Occipital lobe (tissue), 2 donors: Measurements from ENCODE around the gene THTPA. TPM values are rescaled to one million over a fixed set of nuclear protein-coding genes. Genes with fewer than 3 reads are reported as not detected.

Experiments
- DNase-seq: peaks from one replicate; lab custom pipeline; 2025; lab: John Stamatoyannopoulos, UW
- total RNA-seq: library from RNA; depleted of rRNA; stranded (reverse); fragments of >200 nt; gene quantifications from one replicate; pipeline ENCODE4 v1.2.3, GENCODE V29; 2014

The THTPA gene
- total RNA-seq, 1 donor from 2014 or later = 6.9 TPM

GRCh38 chr14:23533652-23534435 lies 22.2 kb upstream of the THTPA start:
- no peak for DNase-seq

DNA sequence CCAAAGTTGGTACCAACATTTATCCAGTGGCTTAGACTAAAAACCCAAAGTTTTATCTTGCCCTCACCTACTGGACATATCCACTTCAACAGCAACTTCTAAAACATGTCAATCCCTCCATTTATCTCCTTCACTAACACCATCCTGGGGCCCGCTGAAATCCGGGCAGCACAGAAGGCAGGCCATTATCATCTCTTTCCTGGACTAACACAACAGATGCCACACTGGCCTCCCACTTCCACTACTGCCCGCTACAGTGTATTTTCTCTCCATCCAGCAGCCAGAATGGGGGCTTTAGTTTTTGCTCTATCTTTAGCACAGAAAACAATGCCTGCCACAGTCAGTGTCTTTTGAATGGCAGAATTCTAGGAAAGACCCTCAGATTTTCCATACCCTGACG lies 20.1 kb upstream of the THTPA start:
- no peak for DNase-seq

GRCh38 chr14:23536494-23536893 lies 19.6 kb upstream of the THTPA start:
- DNase-seq = no peak

GRCh38 chr14:23536906-23537305 lies 19.2 kb upstream of the THTPA start:
- DNase-seq = peak; percentile 11

- DNase-seq = no peak
Observed at GRCh38 chr14:23537351-23538049, 18.6 kb upstream of the THTPA start.

GRCh38 chr14:23538050-23538718 lies 17.9 kb upstream of the THTPA start:
- no peak for DNase-seq

DNA sequence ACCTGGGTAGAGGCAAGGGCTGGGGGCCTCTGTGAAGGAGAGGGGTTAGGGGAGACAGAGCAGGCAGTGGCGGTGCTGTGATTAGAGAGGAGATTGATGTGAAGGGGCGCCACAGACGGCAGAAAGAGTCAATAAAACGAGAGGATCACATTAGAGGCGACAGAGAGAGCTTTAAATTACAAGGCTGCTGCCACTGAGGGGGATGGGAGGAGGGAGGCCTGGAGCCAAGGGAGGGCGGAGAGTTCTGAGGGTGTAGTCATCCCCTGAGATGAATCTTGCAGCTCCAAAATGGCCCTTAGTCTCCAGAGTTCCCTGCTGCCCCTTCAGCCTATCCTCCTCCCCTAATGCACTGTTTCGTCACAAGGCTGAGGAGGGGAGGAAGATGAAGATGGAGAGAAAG lies 17.3 kb upstream of the THTPA start:
- peak; percentile 48 for DNase-seq

- no peak for DNase-seq
Observed at GRCh38 chr14:23539248-23540140, 16.6 kb upstream of the THTPA start.

DNA sequence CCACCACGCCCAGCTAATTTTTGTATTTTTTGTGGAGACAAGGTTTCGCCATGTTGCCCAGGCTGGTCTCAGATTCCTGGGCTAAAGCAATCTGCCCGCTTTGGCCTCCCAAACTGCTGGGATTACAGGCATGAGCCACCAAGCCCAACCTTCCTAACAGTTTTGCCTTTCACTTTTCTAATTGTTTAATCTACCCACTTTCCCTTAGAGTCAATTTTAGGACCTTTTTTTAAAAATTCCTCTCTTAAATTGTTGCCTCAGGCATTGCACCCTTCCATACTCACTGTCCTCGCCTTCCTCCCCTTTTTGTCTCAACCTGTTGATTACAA lies 16.0 kb upstream of the THTPA start:
- DNase-seq = no peak

DNA sequence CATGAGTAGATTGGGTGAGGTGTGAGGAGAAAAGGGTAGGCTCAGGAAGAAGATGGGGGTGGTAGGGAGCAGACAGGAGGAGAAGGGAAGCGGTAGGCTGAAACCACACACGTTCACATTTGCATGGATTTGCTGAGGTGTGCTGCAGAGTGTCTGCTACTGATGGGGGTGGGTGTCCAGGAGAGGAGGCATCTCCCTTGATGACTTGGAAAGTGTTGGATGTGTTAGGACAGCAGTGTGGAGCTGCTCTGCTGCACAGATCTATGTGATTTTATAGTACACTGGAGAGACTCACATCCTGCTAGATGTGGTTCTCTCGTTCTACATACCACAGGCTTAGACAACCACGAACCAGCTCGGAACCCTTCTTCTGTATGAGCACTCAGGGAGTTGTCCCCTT lies 13.8 kb upstream of the THTPA start:
- no peak for DNase-seq

DNA sequence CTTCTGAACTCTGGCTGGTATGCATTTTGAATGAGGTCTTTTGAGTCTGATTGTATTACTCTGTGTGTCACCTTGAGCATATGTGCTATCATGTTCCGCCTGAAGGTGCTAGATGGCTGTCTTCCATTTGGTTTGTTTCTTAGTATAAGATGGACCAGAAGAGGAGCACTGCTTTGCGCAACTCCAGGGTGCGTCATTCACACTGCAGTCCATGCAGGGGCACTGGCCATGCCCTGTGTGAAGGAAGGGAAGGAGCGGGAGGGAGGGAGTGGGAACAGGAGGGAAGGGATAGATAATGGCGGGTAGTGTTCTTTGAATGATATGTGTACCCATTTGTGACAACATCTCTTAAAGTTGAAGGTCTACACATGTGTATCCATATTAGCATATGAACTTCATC lies 12.7 kb upstream of the THTPA start:
- DNase-seq = no peak

- DNase-seq = no peak
Observed at GRCh38 chr14:23544511-23545447, 11.3 kb upstream of the THTPA start.

- no peak for DNase-seq
Observed at GRCh38 chr14:23545740-23546365, 10.2 kb upstream of the THTPA start.

DNA sequence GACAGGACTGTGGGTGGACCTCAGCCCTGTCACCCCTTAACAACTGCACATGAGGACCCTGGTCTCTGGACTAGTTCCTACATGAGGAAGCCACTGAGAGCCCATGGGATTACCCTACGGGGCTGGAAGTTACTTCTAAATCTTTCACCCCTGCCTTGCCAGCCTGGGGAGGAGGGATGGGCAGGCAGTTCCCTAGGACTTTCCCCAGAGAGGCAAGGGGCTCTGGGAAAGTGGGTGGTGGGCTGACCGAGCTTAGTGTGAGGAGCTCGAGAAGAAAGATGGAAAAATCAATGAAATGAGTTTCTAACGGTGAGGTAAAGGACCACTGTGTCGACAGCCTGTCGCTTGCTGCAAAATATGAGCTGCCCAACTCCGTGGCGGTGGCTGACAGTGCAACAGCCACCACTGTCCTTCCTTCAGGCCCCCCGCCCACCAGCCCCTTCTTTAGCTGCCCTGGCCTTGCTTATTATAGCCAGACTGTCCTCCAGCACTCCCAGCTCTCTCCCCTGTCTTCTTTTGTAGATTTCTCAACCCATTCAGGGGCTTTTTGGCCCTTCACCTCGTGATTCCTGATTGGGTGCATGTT lies 9.5 kb upstream of the THTPA start:
- DNase-seq = no peak

- DNase-seq = no peak
Observed at GRCh38 chr14:23547924-23548323, 8.1 kb upstream of the THTPA start.

GRCh38 chr14:23548351-23549318 lies 7.4 kb upstream of the THTPA start:
- no peak for DNase-seq

- no peak for DNase-seq
Observed at GRCh38 chr14:23550131-23550811, 5.8 kb upstream of the THTPA start.

DNA sequence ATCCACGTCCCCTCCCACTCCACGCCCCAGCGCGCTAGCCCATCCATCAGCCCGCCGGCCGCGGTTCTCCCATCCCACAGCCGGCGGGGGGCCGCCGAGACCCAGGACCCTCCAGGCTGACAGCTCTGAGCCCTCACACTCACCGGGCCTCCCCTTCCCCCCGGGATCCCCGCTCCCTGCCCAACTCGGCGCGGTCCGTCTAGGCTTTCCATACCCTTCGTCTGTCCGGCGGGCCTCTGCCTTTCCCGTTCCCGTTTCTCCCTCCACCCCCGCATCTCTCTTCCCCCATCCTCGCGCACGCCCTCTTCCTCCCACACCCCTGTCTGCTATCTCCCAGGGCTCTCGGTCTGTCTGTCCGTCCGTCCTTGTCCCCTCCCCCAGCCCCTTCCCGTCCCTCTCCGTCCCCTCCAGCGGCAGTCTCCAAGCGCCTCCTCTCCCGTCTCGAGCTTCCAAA lies 5.2 kb upstream of the THTPA start:
- no peak for DNase-seq
